K562 (cell line): Measurements from ENCODE around the gene TMEM86B. TPM values are rescaled to one million over a fixed set of nuclear protein-coding genes. Genes with fewer than 3 reads are reported as not detected.

Experiments used
- ARHGAP35 ChIP-seq: fragments of 450-650 bp; IDR thresholded peaks from 2 replicates; pipeline ENCODE4 v1.6.1; 2018; ENCODE audit not compliant: partially characterized antibody
- BCOR ChIP-seq: fragments of 450-650 bp; IDR thresholded peaks from 2 replicates; pipeline ENCODE4 v1.6.1; 2016
- BHLHE40 ChIP-seq: IDR thresholded peaks from 2 replicates; pipeline ENCODE4 v1.6.1; 2011; ENCODE audit warnings: low read length, improper control_type of control experiment
- ELF4 ChIP-seq: fragments of 450-650 bp; formaldehyde crosslinking; IDR thresholded peaks from 2 replicates; pipeline ENCODE4 v1.4.0; 2022; ENCODE audit warnings: missing genetic modification characterization
- GABPB1 ChIP-seq: sonication (generic); formaldehyde crosslinking; IDR thresholded peaks from 2 replicates; pipeline ENCODE4 v1.8.0; 2022; ENCODE audit warnings: mild to moderate bottlenecking, missing genetic modification reagents
- HSF4 ChIP-seq: fragments of 250-450 bp; sonication (Bioruptor Pico); IDR thresholded peaks from 2 replicates; pipeline ENCODE4 v2.1.2; 2022; ENCODE audit warnings: mild to moderate bottlenecking, moderate library complexity, borderline replicate concordance
- JUN ChIP-seq, 2 experiments: sonication (generic) in 1 of 2; formaldehyde crosslinking in 1 of 2; IDR thresholded peaks; 2 replicates each; pipeline versions ENCODE4 v1.6.1 to v1.8.0; 2012 to 2022; ENCODE audit warnings: borderline replicate concordance in 2 of 2, mild to moderate bottlenecking in 2 of 2, improper control_type of control experiment in 1 of 2, low read depth in 1 of 2, low read length in 1 of 2, missing genetic modification reagents in 1 of 2
- MAFK ChIP-seq: IDR thresholded peaks from 2 replicates; pipeline ENCODE4 v1.6.1; 2011; ENCODE audit warnings: low read length, improper control_type of control experiment
- MXI1 ChIP-seq: IDR thresholded peaks from 2 replicates; pipeline ENCODE4 v1.6.1; 2011; ENCODE audit warnings: low read depth, mild to moderate bottlenecking, improper control_type of control experiment, low read length
- NONO ChIP-seq, 2 experiments: fragments of 200-400 bp in 1 of 2; fragments of 450-650 bp in 1 of 2; formaldehyde crosslinking in 1 of 2; IDR thresholded peaks; 2 replicates each; pipeline ENCODE4 v1.6.1; 2017; ENCODE audit warnings: low read depth in 2 of 2, mild to moderate bottlenecking in 2 of 2, moderate library complexity in 2 of 2, low read length in 1 of 2
- PCBP1 ChIP-seq: fragments of 200-400 bp; formaldehyde crosslinking; IDR thresholded peaks from 2 replicates; pipeline ENCODE4 v1.6.1; 2018; ENCODE audit warnings: mild to moderate bottlenecking, low read depth, low read length; ENCODE audit not compliant: poor library complexity, severe bottlenecking
- PKNOX1 ChIP-seq: fragments of 450-650 bp; IDR thresholded peaks from 2 replicates; pipeline ENCODE4 v1.6.1; 2016
- ZNF316 ChIP-seq: fragments of 450-650 bp; IDR thresholded peaks from 2 replicates; pipeline ENCODE4 v1.6.1; 2016
- polyA plus RNA-seq, 8 experiments: library from polyadenylated mRNA; depleted of rRNA in 4 of 8; stranded (reverse) in 5 of 8; unstranded in 3 of 8; fragments of >200 nt; fragmentation: Nextera tagmentation in 2 of 8; fragmentation: Illumina TruSeq in 1 of 8; extraction: Ambion mirVana in 2 of 8; extraction: Trizol in 1 of 8; gene quantifications; 2 replicates each; pipeline versions ENCODE4 v1.2.1 to v1.2.3, GENCODE V29; 2011 to 2014; ENCODE audit warnings: inconsistent platforms in 1 of 8, missing spikeins in 1 of 8
- total RNA-seq, 7 experiments: library from RNA; depleted of rRNA in 6 of 7; stranded (reverse); fragments of >200 nt in 6 of 7; fragmentation: Illumina TruSeq in 2 of 7; extraction: Trizol in 2 of 7; gene quantifications; 2 replicates each; pipeline versions ENCODE4 v1.2.1 to v1.2.3, GENCODE V29; 2011 to 2021; ENCODE audit warnings: low replicate concordance in 1 of 7
- TF ChIP-seq, protein P1 (sequence below): fragments of 450-650 bp; IDR thresholded peaks from 2 replicates; pipeline ENCODE4 v1.6.1; 2016; ENCODE audit warnings: mild to moderate bottlenecking, moderate library complexity

TMEM86B gene
- total and polyA plus RNA-seq, 9 of the 15 experiments (the other 6 are each of a cell fraction or from before 2014, with no cell fraction given): 0.28 to 7.9 (median 2.1) TPM

DNA sequence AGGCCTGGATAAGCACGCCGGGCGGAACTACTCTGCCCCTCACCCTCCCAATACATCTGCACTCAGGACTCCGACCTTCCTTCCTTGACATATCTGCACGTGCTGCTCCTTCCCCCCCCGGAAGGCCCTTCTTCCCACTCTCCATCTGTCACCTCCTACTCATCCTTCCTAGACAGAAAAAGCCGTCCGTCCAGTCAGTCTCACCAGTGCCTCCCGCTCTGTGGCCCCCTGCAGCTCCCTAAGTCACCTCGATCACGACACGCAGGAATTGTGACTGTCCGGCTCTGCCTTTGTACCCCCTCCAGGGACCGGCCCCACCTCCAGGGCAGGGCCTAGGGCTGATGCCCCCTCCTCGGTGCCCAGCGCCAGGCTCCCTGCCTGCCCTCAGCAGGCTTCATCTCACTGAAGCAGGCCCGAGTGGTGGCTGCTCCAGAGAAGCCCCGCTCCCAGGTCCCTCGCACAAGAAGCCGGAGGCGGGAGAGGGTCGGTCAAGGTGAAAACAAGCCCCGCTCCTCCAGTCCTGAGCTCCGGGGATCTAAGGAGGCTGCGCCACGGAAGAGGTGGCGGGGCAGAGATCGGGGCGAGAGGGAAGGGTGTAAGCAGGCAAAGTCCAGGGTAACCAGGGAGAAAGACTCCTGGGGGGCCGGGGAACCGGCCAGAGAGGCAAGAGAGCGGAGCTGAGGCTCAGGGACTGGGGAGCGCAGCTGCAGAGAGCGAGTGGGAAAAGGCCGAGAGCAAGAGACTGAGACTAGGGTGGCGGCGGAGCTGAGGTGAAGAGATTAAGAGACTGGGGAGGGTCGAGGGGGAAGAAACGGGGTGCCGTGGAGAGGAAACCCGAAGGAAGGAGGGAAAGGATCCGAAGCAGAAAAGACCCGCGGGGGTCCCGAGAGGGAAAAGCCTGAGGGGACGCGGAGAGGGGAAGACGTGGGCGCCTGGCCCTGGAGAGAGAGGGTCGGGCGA, 29.2 kb upstream of the TMEM86B start (continued):
- TF ChIP-seq, protein P1, sequence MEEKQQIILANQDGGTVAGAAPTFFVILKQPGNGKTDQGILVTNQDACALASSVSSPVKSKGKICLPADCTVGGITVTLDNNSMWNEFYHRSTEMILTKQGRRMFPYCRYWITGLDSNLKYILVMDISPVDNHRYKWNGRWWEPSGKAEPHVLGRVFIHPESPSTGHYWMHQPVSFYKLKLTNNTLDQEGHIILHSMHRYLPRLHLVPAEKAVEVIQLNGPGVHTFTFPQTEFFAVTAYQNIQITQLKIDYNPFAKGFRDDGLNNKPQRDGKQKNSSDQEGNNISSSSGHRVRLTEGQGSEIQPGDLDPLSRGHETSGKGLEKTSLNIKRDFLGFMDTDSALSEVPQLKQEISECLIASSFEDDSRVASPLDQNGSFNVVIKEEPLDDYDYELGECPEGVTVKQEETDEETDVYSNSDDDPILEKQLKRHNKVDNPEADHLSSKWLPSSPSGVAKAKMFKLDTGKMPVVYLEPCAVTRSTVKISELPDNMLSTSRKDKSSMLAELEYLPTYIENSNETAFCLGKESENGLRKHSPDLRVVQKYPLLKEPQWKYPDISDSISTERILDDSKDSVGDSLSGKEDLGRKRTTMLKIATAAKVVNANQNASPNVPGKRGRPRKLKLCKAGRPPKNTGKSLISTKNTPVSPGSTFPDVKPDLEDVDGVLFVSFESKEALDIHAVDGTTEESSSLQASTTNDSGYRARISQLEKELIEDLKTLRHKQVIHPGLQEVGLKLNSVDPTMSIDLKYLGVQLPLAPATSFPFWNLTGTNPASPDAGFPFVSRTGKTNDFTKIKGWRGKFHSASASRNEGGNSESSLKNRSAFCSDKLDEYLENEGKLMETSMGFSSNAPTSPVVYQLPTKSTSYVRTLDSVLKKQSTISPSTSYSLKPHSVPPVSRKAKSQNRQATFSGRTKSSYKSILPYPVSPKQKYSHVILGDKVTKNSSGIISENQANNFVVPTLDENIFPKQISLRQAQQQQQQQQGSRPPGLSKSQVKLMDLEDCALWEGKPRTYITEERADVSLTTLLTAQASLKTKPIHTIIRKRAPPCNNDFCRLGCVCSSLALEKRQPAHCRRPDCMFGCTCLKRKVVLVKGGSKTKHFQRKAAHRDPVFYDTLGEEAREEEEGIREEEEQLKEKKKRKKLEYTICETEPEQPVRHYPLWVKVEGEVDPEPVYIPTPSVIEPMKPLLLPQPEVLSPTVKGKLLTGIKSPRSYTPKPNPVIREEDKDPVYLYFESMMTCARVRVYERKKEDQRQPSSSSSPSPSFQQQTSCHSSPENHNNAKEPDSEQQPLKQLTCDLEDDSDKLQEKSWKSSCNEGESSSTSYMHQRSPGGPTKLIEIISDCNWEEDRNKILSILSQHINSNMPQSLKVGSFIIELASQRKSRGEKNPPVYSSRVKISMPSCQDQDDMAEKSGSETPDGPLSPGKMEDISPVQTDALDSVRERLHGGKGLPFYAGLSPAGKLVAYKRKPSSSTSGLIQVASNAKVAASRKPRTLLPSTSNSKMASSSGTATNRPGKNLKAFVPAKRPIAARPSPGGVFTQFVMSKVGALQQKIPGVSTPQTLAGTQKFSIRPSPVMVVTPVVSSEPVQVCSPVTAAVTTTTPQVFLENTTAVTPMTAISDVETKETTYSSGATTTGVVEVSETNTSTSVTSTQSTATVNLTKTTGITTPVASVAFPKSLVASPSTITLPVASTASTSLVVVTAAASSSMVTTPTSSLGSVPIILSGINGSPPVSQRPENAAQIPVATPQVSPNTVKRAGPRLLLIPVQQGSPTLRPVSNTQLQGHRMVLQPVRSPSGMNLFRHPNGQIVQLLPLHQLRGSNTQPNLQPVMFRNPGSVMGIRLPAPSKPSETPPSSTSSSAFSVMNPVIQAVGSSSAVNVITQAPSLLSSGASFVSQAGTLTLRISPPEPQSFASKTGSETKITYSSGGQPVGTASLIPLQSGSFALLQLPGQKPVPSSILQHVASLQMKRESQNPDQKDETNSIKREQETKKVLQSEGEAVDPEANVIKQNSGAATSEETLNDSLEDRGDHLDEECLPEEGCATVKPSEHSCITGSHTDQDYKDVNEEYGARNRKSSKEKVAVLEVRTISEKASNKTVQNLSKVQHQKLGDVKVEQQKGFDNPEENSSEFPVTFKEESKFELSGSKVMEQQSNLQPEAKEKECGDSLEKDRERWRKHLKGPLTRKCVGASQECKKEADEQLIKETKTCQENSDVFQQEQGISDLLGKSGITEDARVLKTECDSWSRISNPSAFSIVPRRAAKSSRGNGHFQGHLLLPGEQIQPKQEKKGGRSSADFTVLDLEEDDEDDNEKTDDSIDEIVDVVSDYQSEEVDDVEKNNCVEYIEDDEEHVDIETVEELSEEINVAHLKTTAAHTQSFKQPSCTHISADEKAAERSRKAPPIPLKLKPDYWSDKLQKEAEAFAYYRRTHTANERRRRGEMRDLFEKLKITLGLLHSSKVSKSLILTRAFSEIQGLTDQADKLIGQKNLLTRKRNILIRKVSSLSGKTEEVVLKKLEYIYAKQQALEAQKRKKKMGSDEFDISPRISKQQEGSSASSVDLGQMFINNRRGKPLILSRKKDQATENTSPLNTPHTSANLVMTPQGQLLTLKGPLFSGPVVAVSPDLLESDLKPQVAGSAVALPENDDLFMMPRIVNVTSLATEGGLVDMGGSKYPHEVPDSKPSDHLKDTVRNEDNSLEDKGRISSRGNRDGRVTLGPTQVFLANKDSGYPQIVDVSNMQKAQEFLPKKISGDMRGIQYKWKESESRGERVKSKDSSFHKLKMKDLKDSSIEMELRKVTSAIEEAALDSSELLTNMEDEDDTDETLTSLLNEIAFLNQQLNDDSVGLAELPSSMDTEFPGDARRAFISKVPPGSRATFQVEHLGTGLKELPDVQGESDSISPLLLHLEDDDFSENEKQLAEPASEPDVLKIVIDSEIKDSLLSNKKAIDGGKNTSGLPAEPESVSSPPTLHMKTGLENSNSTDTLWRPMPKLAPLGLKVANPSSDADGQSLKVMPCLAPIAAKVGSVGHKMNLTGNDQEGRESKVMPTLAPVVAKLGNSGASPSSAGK: peak; percentile 48; the same call in 1 of the 2 replicates
- peak; percentile 86 for TF ChIP-seq BHLHE40
- 0 out of 2 replicates have a peak, but pooled peaks have one; percentile 22 for TF ChIP-seq ELF4 (CRISPR knock-in tag)
- TF ChIP-seq ZNF316: peak; percentile 93
- no peak for TF ChIP-seq ARHGAP35
- TF ChIP-seq JUN (IDR thresholded peaks at IDR 0.05; ENCODE audit: borderline replicate concordance, low read depth, low read length): no peak
- no peak for TF ChIP-seq JUN (CRISPR knock-in tag; IDR thresholded peaks at IDR 0.05; ENCODE audit: borderline replicate concordance)
- 0 out of 2 replicates have a peak, but pooled peaks have one; percentile 9 for TF ChIP-seq BCOR
- no peak for TF ChIP-seq NONO (IDR thresholded peaks at IDR 0.05; ENCODE audit: low read depth in 2 of 2, low read length in 1 of 2)
- TF ChIP-seq PCBP1: no peak
- TF ChIP-seq MAFK: no peak
- peak; percentile 43; the same call in 1 of the 2 replicates for TF ChIP-seq PKNOX1
- TF ChIP-seq MXI1: peak; percentile 74
- 0 out of 2 replicates have a peak, but pooled peaks have one; percentile 8 for TF ChIP-seq GABPB1 (CRISPR knock-in tag)
- TF ChIP-seq HSF4: no peak
